ENCODE results near the gene NELFB.

Gene NELFB

DNA sequence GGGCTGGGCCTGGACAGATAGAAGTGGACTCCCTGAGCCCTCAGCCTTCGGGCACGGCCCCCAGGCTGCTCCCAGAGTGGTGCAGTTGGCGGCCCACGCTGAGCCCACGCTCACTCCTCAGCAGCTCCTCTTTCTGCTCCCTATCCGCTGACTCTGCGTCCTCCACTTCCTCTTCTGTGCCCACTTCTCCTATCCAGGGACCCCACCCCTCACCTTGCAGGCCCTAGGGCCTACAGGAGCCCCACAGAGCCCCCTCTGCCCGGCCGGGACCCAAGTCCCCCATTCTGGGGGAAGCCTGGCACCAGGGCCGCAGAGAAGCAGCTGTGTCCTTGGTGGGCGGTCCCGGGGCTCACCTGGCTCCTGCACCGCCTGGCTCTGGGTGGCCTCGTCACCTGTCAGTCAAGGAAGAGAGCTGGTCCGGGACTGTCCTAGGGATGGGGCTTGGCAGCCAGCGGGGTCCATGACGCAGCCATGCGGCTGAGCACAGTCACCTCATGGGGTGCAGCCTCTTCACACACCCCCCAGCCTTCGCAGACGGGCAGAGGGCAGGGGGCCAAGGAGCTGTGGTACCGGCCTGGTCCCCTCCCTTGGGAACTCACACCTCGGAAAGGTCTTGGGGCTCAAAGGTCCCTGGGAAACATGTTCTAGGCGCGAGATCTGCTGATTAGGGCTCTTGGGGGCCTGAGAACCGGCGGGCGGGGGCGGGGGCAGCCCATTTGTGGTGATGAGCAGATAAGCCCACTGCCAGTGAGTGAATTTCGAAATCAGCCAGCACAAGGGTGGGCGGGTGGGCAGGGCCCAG, 52.3 kb downstream of the NELFB start:
- Histone ChIP-seq H3K4me2 (ENCODE audit: low read length) (no peak overlapping the region), H3K4me1 (ENCODE audit: low read length) (peaks cover 11% of the 10 kb centered on the region), H3K27ac (ENCODE audit: low read length) (no peak overlapping the region), H3K4me3 (ENCODE audit: low read length) (no peak overlapping the region), H3K36me3 (replicated peaks; ENCODE audit: low read depth, low read length) (no peaks in the 10 kb centered on the region), H2AFZ (ENCODE audit: low read depth, low read length) (no peak overlapping the region), H3K27me3 (ENCODE audit: low read depth, low read length) (no peaks in the 10 kb centered on the region), H3K9ac (ENCODE audit: low read length) (no peak overlapping the region), H4K20me1 (ENCODE audit: insufficient read depth, low read length) (no peaks in the 10 kb centered on the region), H3K79me2 (ENCODE audit: low read length) (no peaks in the 10 kb centered on the region), H3K9me3 (ENCODE audit: insufficient read depth, low read length) (no peaks in the 10 kb centered on the region)
- TF ChIP-seq EZH2phosphoT487 (IDR thresholded peaks at IDR 0.05; ENCODE audit: low read depth) = no peak
- TF ChIP-seq, protein P1, sequence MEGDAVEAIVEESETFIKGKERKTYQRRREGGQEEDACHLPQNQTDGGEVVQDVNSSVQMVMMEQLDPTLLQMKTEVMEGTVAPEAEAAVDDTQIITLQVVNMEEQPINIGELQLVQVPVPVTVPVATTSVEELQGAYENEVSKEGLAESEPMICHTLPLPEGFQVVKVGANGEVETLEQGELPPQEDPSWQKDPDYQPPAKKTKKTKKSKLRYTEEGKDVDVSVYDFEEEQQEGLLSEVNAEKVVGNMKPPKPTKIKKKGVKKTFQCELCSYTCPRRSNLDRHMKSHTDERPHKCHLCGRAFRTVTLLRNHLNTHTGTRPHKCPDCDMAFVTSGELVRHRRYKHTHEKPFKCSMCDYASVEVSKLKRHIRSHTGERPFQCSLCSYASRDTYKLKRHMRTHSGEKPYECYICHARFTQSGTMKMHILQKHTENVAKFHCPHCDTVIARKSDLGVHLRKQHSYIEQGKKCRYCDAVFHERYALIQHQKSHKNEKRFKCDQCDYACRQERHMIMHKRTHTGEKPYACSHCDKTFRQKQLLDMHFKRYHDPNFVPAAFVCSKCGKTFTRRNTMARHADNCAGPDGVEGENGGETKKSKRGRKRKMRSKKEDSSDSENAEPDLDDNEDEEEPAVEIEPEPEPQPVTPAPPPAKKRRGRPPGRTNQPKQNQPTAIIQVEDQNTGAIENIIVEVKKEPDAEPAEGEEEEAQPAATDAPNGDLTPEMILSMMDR (IDR thresholded peaks at IDR 0.05; ENCODE audit: low read depth, low read length) = no peak

DNA sequence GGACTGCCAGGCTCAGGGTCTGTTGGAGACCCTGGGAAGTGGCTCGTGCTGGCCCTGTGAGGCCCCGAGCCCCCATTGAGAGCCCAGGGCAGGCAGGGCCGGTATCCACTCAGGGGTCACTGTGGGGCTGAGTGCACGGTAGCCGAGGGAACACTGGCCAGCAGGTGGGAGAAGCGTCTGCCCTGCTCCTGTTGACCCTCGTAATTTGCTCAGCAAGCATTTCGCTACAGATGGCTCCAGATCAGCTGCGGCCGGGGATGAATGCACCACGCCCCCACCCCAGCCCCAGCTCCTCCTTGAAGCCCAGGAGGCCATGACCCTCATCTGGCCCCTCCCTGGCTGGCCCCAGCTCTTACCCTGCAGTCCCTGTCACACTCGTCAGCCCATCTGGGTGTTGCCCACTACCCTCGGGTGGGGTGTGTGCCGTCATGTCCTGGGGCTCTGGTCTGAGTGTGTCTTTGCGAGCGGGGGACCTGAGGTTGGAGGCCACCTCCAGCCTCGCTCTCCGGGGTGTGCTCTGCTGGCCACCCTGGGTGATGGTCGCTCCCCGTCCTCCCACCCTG, 53.0 kb downstream of the NELFB start:
- TF ChIP-seq, protein P1 (IDR thresholded peaks at IDR 0.05; ENCODE audit: low read depth, low read length) = no peak
- TF ChIP-seq EZH2phosphoT487 (IDR thresholded peaks at IDR 0.05; ENCODE audit: low read depth) = no peak
- no peaks in the 10 kb centered on the region for H3K36me3 ChIP-seq (replicated peaks; ENCODE audit: low read depth, low read length)
- H3K27me3 ChIP-seq (ENCODE audit: low read depth, low read length) = no peaks in the 10 kb centered on the region
- no peak overlapping the region for H3K9ac ChIP-seq (ENCODE audit: low read length)
- H3K4me1 ChIP-seq (ENCODE audit: low read length) = peaks cover 11% of the 10 kb centered on the region
- no peak overlapping the region for H3K27ac ChIP-seq (ENCODE audit: low read length)
- H4K20me1 ChIP-seq (ENCODE audit: insufficient read depth, low read length) = no peaks in the 10 kb centered on the region
- no peaks in the 10 kb centered on the region for H3K79me2 ChIP-seq (ENCODE audit: low read length)
- H2AFZ ChIP-seq (ENCODE audit: low read depth, low read length) = no peak overlapping the region
- no peaks in the 10 kb centered on the region for H3K9me3 ChIP-seq (ENCODE audit: insufficient read depth, low read length)
- no peak overlapping the region for H3K4me3 ChIP-seq (ENCODE audit: low read length)
- no peak overlapping the region for H3K4me2 ChIP-seq (ENCODE audit: low read length)

DNA sequence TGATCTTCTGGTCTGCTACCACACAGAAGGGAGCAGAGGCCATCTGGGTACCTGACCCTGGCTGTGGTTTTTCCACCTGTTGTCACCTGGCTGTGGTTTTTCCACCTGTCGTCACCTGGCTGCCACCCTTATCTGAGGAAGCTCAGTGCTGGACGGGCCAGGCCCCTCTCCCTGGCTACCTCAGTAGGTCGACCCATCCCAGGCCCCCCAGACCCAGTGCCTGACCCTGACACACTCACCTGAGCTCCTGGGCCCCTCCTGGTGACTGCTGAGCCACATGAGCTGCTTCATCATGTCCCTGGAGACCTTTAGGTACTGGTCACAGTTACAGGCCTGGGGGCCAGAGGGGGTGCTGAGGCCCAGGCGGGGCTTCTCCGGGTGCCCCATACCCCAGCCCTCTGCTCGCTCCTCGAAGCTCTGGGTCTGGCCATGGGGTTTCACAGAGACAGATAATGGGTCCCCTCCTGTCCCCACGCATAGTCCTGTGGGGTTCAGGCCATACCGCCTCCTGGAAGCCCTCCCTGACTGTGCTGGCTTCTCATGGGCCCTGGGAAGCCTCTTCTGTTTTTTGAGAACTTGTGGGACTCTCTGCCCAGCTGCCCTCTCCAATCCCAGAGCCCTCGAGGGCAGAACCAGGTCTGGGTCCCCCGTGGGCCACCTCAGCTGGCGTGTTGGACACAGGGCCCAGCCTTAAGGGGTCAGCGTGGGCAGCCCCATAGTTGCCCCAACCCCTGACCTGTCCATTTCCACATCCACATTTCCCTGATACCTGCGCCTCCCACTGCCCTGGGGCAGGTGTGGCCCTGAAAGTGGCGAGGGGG, 54.5 kb downstream of the NELFB start:
- Histone ChIP-seq H2AFZ (ENCODE audit: low read depth, low read length) (no peak overlapping the region), H3K9ac (ENCODE audit: low read length) (no peak overlapping the region), H3K79me2 (ENCODE audit: low read length) (no peaks in the 10 kb centered on the region), H3K4me3 (ENCODE audit: low read length) (no peak overlapping the region), H3K36me3 (replicated peaks; ENCODE audit: low read depth, low read length) (no peaks in the 10 kb centered on the region), H4K20me1 (ENCODE audit: insufficient read depth, low read length) (no peaks in the 10 kb centered on the region), H3K4me1 (ENCODE audit: low read length) (peaks cover 11% of the 10 kb centered on the region), H3K4me2 (ENCODE audit: low read length) (no peak overlapping the region), H3K9me3 (ENCODE audit: insufficient read depth, low read length) (no peaks in the 10 kb centered on the region), H3K27ac (ENCODE audit: low read length) (no peak overlapping the region), H3K27me3 (ENCODE audit: low read depth, low read length) (no peaks in the 10 kb centered on the region)
- TF ChIP-seq, protein P1 (IDR thresholded peaks at IDR 0.05; ENCODE audit: low read depth, low read length) = no peak
- no peak for TF ChIP-seq EZH2phosphoT487 (IDR thresholded peaks at IDR 0.05; ENCODE audit: low read depth)

Data from OCI-LY3 (cell line).